GM19043 (cell line): ENCODE data around the gene COG2.
"Not testable (repeated sequence)": the region's sequence is repeated elsewhere in the genome, so short reads cannot be mapped to it uniquely, and the experiment has no call there.

Experiments used
- ATAC-seq: cut with Tn5 transposase; IDR thresholded peaks from one replicate; pipeline ENCODE4 v1.9.1; 2021; ENCODE audit warnings: low read depth; ENCODE audit not compliant: unreplicated experiment

Gene COG2

GRCh38 chr1:230698130-230698529 is 55.8 kb downstream of the COG2 start:
- ATAC-seq, result no peak

GRCh38 chr1:230698964-230699363 is 56.7 kb downstream of the COG2 start:
- not testable (repeated sequence) for ATAC-seq

DNA sequence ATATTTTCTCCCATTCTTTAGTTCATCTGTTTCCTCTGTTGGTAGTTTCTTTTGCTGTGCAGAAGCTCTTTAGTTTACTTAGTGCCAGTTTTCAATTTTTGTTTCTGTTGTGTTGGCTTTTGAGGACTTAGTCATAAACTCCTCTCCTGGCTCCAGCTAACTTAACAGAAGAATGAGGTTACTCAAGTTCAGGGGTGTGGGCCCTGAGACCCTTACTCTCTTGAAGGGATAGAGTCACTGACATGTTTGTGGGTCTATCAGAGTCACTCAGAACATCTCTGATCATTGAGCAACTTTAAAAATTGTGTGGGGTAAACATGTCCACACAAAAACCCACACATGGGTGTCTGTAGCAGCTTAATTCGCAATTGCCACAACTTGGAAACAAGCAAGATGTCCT is 57.4 kb downstream of the COG2 start:
- no peak for ATAC-seq

DNA sequence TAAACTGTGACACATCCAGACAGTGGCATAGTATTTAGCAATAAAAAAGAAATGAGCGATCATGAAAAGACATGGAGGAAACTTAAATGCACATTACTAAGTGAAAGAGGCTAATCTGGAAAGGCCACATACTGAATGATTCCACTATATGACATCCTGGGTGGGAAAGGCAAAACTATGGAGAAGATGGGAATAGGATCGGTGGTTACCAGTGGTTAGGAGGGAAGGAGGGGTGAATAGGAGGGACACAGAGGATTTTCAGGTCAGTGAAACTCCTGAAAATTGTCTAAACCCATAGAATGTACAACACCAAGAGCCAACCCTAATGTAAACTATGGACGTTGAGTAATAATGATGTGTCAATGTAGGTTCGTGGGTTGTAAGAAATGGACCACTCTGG is 57.9 kb downstream of the COG2 start:
- ATAC-seq, result no peak

GRCh38 chr1:230701434-230701833 is 59.2 kb downstream of the COG2 start:
- ATAC-seq, result no peak

DNA sequence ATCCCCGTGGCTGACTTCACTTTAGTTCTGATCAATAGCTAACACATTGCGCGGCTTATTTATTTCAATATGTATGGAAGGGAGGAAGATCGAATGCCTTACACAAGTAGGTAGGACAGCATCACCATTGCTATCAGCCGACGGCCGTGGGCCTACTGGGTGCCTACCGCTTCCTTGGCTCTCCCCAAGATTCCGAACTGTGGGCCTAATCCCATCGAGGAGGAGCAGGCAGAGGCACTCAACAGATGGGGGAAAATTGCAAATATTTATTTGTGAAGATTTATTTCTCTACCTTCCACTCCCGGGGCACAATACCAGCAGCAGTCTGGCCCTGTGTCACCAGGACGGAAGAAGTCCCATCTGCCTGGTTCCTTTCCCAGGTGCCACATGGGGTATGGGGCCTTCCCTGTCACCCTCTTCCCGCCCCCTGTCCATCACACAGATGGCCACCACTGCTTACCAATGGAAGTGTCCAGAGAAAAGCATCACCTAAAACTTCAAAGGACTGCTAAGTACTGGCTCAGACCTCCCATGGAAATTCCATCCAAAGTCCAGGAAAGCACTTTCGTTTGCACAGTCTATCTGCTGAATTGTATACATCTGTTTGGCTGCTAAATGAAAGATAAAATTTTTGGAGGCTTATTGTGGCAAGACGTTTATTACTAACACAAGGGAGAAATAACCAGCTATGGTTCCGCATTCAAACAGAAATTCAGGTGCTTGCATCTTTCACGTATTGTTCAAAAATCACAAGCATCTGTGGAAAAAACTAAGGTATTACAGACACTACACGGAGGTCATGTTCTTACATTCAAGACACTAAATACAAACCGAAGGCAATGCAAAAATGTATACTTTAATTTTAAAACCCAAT is 59.9 kb downstream of the COG2 start:
- no peak for ATAC-seq

DNA sequence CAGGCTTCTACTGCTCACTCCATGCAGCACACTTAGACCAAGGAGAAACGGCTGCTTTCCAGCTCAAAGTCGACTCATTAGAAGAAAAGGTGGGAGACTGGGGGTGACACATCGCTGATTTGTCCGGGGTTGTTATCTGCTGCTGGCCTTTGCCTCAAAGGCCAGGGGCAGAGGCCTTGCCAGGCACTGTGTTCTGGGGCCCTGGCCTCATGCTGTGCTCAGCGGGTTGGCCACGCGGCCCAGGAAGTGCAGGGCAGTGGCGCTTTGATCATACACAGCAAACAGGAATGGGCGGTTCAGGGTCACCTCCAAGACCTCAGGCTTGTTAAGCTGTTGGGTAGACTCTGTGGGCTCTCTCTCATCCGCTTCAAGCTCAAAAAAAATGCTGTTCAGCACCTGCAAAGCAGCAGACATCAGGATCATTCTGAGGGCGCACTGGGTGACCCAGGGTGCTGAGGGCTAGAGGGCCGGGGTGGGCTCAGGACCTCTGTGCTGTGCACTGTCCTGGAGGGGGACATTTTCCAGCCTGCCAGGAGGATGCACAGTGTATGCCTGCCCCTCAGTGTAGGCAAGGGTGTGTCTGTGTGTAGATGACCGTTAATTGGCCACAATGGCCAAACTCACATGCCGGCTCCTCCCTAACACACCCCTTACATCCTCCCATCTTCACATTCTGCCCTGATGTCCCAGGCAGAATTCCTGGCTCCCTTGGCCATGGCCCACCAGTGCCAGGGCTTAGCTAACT is 60.8 kb downstream of the COG2 start:
- no peak for ATAC-seq

- ATAC-seq, result no peak
These were observed 61.6 kb downstream of the COG2 start for GRCh38 chr1:230703679-230704385.

- ATAC-seq, result no peak
These were observed 62.5 kb downstream of the COG2 start for GRCh38 chr1:230704830-230705229.

GRCh38 chr1:230705289-230706019 is 63.2 kb downstream of the COG2 start:
- no peak for ATAC-seq

DNA sequence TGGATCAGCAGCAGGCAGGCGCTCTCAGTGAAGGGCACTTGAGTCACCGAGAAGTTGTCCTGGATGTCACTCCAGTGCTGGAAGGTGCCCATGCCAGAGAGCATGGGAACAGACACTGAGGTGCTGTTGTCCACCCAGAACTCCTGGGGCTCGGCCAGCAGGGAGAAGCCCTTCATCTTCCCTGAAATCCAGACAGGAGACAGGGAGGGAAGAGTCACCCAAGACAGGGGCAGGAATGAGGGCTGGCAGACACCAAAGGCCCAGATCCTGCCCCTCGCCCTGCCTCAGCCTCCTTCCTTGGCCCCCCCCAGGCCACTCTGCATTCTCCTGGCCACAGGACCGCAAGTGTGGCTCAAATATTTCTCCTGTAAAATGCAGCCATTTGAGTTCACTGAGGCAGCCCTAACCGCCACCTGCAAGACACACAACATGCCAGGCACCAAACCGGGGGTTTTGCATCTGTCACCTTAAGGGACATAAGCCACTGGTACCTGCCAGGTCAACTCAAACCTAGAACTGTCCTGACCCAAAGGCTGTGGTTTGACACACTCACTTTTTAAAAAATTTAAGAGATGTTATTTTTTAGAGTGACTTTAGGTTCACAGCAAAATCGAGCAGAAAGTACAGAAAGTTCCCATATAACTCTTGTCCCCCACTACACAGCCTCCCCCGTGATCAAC is 63.9 kb downstream of the COG2 start:
- no peak for ATAC-seq

DNA sequence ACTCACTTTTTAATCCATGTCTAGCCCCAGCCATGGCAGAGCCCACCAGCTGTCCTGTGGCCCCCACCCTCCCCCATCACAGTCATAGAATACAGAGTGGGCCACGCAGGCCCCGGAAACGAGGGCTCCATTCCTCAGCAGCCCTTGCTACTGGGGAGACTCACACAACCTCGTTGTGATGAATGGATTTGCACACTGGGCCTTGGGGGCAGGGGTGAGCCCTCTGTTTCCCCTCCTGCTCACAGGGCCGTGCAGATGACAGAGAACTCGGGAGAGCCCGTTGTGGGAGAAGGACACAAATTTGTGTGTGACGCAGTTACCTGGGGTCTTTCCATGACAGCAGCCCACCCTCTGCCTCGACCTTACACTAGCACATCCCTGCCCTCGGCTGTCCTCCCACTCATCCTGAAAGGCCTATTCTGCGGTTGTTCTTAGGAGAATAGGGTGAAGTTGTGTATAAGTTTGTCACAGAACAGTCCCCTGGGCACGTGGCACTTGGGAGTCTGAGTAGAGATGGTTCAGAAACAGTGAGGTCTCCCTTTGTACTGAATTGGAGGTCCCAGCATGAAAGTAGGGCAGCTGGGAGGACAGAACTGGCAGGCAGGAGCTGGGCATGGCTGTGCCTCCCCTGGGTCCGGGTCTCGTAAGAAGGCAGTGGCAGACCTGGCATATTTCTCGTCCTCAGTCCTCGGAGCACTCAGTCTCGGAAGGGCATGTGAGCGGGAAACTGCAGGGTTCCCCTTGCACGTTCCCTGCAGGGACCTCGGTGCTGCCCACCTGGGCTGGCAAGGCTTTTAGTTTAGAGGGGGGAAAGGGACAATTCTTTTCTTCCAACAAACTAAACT is 64.8 kb downstream of the COG2 start:
- no peak for ATAC-seq

GRCh38 chr1:230707732-230708630 is 65.7 kb downstream of the COG2 start:
- ATAC-seq, result no peak

DNA sequence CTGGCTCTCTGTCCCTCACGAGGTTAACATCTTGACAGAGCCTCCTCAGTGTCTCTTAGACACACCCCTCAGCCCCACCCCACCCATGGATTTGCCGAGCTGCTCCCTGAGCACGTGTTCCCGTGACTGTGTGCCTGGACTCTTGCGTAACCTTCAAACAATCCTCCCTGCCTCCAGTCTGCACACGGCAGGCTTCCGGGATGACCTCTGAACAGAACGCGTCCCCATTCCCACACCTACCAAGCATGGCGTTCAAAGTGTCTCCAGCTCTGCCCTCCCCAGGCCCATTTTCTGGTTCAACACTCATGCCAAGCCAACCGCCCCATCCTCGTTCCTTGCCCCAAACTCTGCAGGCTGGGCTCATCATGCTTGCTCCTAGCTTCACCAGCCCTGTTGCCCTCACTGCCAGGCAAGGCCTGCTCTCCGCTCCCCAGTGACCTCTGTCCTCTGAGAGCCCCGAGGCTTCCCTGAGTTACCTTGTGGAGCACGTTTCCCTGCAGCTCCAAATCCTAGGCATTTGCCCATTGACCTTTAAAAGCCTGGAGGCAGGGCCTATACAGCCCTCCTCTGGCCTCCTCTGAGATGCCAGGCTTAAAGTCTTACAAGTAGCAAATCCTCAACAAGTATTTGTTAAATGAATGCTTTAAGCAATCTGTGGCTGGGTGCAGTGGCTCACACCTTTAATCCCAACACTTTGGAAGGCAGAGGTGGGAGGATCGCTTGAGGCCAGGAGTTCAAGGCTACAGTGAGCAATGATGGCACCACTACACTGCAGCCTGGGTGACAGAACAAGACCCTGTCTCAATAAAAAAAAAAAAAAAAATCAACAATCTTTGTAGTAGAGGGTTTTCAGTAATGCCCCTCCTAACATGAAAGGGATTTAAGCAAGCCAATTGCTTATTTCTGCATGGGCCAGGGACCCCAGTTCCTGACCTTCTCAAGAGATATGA is 66.6 kb downstream of the COG2 start:
- no peak for ATAC-seq

- ATAC-seq, result no peak
These were observed 67.6 kb downstream of the COG2 start for GRCh38 chr1:230709619-230710542.

DNA sequence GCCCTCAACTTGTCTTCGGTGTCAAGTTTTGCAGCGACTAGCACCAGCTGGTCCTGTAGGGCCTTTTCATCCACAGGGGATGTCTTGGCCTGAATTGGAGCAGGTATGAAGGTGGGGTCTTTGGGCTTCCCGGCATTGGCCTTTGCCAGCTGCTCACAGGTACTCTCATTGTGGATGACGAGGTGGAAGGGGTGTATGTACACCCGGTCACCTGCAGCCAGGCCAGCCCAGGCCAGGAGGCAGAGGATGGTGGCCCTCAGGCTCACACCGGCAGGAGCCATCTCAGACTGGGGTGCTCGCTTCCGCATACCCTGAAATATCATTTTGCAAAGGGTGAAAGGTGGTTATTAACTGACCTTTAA is 68.2 kb downstream of the COG2 start:
- no peak for ATAC-seq
